H1 (cell line): Measurements from ENCODE around the gene MAP4K4.

Experiments used
- EGR1 ChIP-seq: IDR thresholded peaks from 2 replicates; pipeline ENCODE4 v1.6.1; 2011; ENCODE audit warnings: low read depth, low read length, borderline replicate concordance
- EP300 ChIP-seq, 2 experiments: IDR thresholded peaks; 1 replicate in 1 of 2; 2 replicates in 1 of 2; pipeline ENCODE4 v1.6.1; 2011 to 2012; ENCODE audit warnings: low read depth in 2 of 2, low read length in 2 of 2, mild to moderate bottlenecking in 2 of 2, borderline replicate concordance in 1 of 2, inconsistent platforms in 1 of 2, moderate library complexity in 1 of 2
- EZH2 ChIP-seq: fragments of 200-600 bp; sonication (generic); IDR thresholded peaks from 2 replicates; pipeline ENCODE4 v1.7.1; 2012; ENCODE audit warnings: low read depth, mild to moderate bottlenecking, moderate library complexity, low read length, inconsistent platforms; ENCODE audit not compliant: severe bottlenecking
- SIN3A ChIP-seq, 2 experiments: IDR thresholded peaks in 1 of 2; conservative IDR thresholded peaks in 1 of 2; 2 replicates each; pipeline ENCODE4 v1.6.1; 2011 to 2012; ENCODE audit warnings: low read length in 2 of 2, improper control_type of control experiment in 1 of 2, low read depth in 1 of 2, mild to moderate bottlenecking in 1 of 2
- TF ChIP-seq, protein P1 (sequence below), 3 experiments: IDR thresholded peaks; 1 replicate in 2 of 3; 2 replicates in 1 of 3; pipeline versions ENCODE4 v1.5.1 to v1.6.1; 2011; ENCODE audit warnings: low read length in 3 of 3, mild to moderate bottlenecking in 3 of 3, inconsistent platforms in 2 of 3, low read depth in 1 of 3, moderate library complexity in 1 of 3; ENCODE audit not compliant: insufficient read depth in 1 of 3; ENCODE audit errors: control extremely low read depth in 1 of 3

DNA sequence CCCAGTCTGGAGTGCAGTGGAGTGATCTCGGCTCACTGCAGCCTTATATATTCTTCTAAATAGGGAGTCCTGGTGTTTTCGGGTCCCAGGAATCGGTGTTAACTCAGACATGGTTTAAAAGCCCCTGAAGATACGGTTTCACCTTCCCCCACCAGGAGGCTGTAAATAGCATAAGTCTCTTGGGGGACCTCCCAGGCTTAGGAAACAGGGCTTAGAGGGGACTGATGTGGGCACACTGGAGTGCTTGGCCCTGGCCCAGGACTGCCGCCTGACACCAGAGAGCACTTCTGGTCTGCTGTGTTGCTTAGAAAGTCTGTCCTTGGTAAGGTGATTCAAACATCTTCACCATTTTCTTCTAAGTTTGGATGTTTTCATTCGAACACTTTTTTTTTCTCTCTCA lies 39.7 kb upstream of the MAP4K4 start:
- no peak for TF ChIP-seq EZH2
- TF ChIP-seq, protein P1, sequence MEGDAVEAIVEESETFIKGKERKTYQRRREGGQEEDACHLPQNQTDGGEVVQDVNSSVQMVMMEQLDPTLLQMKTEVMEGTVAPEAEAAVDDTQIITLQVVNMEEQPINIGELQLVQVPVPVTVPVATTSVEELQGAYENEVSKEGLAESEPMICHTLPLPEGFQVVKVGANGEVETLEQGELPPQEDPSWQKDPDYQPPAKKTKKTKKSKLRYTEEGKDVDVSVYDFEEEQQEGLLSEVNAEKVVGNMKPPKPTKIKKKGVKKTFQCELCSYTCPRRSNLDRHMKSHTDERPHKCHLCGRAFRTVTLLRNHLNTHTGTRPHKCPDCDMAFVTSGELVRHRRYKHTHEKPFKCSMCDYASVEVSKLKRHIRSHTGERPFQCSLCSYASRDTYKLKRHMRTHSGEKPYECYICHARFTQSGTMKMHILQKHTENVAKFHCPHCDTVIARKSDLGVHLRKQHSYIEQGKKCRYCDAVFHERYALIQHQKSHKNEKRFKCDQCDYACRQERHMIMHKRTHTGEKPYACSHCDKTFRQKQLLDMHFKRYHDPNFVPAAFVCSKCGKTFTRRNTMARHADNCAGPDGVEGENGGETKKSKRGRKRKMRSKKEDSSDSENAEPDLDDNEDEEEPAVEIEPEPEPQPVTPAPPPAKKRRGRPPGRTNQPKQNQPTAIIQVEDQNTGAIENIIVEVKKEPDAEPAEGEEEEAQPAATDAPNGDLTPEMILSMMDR (IDR thresholded peaks at IDR 0.05; ENCODE audit: control extremely low read depth in 1 of 3, insufficient read depth in 1 of 3, low read depth in 1 of 3, low read length in 3 of 3) = no peak
- TF ChIP-seq SIN3A (conservative IDR thresholded peaks at IDR 0.05 in 1 of 2, IDR thresholded peaks at IDR 0.05 in 1 of 2; ENCODE audit: low read depth in 1 of 2, low read length in 2 of 2) = no peak
- TF ChIP-seq EP300 (IDR thresholded peaks at IDR 0.05; ENCODE audit: borderline replicate concordance in 1 of 2, low read depth in 2 of 2, low read length in 2 of 2) = no peak
- no peak for TF ChIP-seq EGR1
